Measurements from ENCODE around the gene RHEB.

RHEB gene

DNA sequence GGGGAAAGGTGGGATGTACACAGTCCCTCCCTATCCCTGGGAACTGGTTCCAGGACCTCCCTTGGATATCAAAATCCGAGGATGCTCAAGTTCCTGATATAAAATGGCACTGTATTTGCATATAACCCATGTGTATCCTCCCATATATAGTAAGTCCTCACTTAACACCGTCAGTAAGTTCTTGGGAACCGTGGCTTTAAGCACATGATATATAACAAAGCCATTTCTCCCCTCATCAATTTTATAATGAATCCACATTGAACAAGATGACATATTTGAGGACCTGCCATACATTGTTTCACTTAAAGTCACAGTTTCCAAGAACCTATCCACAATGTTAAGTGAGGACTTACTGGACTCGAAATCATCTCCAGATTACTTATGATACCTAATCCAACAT, 85.1 kb downstream of the RHEB start:
- no peak for DNase-seq (ENCODE audit: low read depth in 3 of 3, low spot score in 1 of 3)

DNA sequence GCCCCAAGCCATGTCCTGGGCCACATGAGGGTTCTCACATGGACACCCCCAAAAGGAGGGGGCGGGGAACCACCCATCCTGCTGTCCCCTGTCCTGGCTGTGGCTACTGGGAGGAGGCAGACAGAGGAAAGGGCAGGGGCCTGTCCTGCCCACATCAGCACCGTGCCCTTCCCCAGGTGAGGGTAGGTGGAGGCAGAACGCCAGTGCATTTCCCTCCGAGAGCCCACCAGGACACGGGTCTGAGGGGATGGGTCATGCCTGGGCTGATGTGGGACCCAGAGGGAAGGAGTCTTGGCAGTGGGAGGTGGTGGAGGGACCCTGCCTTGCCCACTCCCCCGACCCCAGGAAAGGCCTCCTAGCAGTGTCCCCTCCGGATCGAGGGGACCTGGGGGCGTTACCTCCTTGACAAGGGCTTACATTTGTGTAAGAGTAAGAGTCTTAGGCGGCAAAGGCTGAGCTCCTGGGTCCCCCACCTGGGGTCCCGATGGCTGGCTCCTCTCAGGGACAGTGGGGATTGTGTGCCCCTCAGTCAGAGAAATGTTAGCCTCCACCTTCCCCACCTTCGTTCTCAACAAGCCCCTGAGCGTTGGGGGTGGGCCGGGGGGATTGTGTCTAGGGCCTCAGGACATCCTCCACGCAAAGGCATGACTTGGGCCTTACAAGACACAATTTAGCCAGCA, 85.8 kb downstream of the RHEB start:
- no peak for DNase-seq (ENCODE audit: low read depth in 3 of 3, low spot score in 1 of 3)

DNA sequence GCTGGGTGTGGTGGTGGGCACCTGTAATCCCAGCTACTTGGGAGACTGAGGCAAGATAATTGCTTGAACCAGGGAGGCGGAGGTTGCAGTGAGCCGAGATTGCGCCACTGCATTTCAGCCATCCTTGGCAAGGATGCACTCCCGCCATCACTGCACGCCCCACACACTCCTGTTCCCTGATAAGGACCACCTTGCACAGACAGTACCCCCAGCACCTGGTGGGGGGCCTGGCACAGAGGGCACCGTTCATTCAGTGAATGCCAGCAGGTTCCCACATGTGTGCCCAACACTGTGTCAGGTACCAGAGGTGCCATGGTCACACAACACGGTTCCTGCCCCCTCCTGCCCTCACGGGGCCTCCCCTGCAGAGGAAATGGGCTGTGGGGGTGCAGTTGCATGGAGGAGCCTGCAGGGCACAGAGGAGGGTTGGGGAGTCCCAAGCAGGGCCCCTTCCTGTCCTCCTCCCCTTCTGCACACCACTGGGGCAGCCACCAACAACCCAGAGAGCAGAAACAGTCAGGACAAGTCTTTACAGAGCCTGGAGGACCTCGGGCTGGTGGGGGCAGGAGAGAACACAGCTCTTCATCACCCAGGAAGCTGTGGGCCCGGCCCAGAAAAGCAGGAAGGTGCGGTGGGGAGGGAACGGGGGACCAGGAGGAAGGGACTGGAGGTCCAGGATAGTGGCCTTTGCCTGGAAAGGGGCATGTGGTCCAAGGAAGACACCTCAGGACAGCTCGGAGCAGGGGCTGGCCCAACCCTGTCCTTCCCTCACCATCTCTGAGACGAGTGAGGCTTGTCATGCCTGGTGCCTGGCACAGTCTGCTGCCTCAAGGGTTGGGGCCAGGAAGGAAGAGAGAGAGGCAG, 86.8 kb downstream of the RHEB start:
- no peak for DNase-seq (ENCODE audit: low read depth in 3 of 3, low spot score in 1 of 3)

DNA sequence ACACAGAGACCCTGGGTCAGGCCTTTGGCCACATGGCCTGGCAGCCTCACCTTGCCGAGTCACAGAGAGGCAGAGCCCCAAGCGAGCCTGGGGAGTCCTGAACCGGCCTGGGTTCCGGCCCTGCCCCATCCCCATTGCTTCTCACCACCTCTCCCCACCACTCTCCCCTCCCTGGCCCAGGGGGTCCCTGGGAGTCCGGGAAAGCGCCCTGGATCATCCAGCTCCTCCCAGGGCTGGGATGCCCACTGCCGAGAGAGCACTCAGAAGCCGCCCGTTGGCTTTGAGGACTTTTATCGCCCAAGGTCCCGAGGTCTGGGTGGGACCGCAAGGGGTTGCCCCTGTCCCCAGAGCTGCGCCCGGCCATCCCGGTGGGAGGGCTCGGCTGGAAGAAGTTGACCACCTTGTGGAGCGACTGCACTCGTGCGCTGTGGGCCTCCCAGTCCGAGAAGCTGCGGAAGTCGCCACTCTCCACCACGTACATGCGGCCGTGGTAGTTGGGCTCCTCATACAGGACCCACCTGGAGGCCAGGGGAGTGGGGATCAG, 87.9 kb downstream of the RHEB start:
- no peak for DNase-seq (ENCODE audit: low read depth in 3 of 3, low spot score in 1 of 3)

DNA sequence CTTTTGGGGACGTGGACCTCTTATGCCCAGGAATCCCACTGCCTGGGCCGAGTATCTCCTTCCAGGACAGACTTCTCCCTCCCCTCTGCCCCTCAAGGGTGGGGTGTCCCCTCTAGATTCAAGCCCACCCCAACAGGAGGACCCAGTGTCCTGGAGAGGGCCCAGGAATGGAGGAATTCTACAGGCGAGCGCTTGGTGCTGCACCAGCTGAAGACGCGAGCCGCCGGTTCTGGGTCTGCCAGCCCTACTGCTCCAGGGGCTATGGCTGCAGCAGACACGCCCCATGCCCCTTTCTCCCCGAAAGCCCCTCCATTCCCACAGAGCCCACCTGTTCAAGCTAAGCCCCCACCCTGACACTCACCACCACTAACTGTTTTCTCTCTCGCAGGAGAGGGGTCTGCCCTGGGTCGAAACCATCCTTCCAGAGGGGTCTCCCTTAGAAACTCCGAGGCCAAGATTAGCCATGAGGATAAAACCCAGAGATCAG, 88.4 kb downstream of the RHEB start:
- no peak for DNase-seq (ENCODE audit: low read depth in 3 of 3, low spot score in 1 of 3)

DNA sequence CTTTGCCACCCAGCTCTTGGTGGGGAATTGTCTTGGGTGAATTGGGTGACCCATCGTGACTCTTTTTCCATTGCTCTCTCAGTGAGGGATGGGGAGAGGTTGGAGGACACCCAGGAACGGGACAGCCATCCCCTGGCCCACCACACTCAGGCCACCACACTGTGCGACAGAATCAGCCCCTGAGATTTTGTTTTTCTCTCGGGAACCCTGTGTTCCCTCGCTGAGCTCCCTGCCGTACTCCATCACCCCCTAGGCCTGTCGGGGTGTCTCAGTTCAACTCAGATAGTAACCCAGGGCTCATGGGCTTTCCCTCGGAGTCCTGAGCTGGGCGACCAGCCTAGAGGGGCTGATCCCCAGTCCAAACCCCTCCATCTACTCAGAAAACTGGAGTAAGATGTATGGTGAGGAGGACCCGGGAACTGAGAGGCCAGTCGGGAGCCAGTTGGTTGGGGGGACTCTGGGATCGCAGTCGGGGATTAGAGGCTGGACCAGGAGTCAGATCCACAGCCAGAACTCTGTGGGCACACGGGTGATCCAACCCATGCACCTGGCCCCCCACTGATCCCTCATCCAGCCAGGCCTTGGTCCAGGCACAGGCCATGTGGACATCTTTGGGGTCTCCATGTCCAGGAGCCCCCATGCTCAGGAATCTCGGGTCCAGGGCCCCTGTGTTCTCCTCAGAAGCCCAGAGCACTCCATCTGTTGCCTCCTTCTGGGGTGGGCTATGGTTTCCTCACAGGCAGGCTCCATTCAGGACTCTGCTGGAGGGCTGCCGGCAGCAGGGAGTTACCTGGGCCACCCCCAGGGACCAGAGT, 89.1 kb downstream of the RHEB start:
- no peak for DNase-seq (ENCODE audit: low read depth in 3 of 3, low spot score in 1 of 3)

DNA sequence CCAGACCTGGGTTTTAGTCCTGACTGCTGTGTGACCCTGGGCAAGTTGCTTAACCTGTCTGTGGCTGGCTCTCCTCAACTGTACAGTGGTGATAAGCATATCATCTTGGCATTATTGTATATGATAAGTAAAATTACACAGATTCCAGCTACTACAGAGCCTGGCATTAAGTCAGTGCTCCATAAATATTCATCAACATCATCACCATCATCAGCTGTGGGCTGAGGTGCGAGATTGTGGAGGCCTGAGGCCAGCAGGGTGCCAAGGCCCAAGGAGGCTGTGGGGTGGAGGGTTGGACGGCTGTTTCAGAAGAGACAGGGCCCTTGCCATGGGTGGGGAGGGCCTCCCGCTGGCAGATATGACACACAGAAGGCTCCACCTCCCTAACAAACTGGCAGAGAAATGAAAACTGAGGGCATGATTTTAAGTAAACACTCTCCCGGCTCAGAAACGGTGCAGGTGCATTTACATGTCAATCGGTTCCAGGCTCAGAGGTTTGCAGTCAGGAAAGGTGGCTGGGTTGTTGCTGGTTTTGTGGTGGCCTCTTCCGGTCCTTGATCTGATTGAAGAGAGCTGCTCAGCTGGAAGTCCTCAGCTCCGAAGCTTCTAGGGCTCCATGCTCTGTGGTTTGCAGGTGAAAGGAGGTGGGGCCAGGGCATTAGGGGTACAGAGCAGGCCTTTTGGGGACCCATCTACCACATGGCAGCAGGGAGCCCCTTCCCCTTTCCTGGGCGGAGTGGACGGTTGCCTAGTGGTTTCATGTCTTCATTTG, 89.9 kb downstream of the RHEB start:
- DNase-seq (ENCODE audit: low read depth in 3 of 3, low spot score in 1 of 3), result no peak

DNA sequence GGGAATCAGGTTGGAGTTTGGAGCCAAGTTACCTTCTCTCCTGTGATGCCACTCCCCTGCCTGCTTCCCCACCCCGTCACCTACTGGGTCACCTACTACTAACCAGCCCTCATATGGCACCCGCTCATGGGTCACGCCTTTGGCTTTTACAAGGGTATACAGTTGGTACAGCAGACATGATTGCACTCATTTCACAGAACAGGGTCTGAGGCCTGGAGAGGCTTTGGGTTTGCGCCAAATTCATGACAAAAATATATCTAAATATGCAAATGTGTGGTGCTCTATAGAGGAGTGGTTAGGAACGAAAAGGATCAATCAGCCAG, 90.5 kb downstream of the RHEB start:
- no peak for DNase-seq (ENCODE audit: low read depth in 3 of 3, low spot score in 1 of 3)

DNA sequence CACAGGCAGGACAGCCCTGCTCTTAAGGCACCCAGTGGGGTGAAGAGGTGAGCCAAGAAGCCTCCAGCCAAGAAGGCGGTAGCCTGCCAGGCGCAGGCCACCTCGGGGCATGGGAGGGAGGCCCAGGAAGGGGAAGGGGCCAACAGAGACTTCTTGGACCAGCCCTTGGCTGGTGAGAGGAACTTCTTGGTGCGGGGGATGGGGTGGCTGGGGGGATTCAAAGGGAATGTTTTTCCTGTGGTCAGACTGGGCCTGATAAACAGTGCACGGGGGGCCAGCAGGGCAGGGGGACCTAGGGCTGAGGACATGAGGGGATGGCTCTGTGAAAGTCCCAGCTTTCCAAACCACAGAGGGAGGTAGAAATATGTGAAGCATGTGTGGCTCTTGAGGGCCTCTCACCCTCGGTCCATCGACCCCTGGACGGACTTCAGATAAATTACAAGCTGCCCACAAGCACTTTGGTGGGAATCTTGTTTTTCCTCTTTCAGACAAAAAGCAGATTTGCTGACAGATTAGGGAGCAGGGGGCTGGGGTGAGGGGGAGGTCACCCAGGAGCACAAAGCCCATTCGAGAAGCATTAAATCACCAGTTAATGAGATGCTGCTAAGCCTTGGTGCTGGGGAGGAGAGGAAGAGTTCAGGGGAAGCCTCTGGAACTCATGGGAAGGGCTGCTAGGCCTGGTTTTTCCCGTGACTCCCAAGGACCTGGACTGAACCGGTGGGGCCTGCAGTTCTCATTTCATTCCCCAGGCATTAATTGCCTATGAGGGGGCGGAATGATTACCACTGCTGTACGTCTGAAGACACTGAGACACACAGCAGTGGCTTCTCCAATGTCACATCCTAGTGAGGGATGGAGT, 91.1 kb downstream of the RHEB start:
- DNase-seq (ENCODE audit: low read depth in 3 of 3, low spot score in 1 of 3), result no peak

DNA sequence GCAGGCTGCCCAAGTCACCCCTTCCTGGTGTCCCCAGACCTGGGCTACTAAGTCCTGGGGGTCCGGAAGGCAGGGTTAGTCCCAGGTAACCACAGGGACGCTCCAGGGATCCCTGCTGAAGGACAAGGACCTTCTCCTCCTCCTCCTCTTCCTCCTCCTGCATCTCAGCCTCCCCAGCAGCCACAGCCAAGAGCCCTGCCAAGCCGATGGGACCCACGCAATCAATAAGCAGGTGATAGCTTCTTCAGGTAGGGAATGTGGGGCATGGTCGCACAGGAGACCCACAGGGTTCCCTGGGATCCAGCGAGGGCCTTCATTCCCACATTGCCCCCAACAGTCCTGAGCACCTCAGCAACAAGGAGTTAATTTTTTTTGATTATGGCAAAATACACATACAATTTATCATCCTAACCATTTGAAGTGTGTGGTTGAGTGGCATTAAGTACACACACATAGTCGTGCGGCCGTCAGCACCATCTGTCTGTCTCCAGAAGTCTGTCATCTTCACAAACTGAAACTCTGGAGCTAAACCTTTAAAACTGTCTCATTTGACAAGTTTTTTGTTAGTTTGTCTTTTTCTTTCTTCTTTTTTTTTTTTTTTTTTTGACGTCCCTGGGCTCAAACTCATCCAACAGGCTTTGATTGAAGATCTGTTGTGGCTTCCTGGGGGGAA, 91.9 kb downstream of the RHEB start:
- no peak for DNase-seq (ENCODE audit: low read depth in 3 of 3, low spot score in 1 of 3)

DNA sequence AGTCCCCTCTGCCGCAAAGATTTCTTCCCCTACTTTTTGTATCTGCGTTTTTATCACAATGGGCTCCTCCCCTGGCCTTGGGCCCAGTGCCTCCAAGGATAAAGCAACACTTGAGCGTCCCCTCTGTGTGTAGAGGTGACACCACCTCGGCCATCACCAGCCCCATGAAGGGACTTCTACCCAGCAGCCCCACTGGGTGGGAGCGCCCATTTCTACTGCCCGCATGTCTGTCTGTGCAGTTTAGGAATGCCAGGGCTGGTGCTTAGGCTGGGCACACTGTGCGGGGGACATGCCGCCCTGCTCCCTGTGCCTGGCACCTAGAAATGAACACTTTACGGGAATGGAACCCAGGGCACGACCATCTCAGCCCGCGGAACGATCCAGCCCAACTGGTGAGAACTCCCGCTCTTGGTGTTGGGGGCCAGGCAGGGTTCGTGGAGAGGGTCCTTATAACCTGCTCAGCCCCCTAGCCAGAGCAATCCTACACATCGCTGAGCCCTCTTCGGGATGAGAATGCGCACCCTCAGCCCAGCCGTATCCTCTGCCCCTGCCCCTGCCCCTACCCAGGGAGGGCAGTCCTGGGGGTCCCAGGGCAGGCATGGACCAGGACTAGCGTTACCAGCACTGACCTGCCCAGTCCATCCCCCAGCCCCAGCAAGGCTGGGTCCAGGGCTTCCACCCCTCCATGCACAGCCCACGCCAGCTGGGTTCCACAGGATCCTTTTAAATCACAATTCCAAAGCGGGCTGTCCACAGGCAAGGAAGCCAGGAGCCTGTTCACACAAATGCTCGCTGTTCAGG, 92.6 kb downstream of the RHEB start:
- no peak for DNase-seq (ENCODE audit: low read depth in 3 of 3, low spot score in 1 of 3)

DNA sequence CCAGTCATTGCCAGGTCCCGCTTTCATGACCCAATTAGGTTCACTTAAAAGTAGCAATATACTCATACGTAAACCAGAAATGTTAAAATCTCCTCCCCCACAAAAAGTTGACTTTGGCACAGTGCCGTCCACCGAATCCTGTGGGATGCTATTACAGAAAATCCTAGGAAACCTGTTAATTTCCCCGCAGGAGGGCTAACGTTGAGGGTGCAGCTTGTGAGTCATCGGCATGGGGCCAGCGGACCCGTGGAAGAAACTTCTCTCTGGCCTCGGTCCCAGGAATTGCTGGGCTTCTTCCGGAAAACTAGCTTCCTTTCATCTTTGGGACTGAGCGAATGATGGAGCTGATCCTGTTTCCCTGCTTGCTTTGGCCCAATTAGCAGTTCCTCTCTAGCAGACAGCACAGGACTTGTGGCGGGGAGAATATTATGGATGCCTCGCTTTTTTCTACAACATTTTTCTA, 93.2 kb downstream of the RHEB start:
- DNase-seq (ENCODE audit: low read depth in 3 of 3, low spot score in 1 of 3), result no peak

DNA sequence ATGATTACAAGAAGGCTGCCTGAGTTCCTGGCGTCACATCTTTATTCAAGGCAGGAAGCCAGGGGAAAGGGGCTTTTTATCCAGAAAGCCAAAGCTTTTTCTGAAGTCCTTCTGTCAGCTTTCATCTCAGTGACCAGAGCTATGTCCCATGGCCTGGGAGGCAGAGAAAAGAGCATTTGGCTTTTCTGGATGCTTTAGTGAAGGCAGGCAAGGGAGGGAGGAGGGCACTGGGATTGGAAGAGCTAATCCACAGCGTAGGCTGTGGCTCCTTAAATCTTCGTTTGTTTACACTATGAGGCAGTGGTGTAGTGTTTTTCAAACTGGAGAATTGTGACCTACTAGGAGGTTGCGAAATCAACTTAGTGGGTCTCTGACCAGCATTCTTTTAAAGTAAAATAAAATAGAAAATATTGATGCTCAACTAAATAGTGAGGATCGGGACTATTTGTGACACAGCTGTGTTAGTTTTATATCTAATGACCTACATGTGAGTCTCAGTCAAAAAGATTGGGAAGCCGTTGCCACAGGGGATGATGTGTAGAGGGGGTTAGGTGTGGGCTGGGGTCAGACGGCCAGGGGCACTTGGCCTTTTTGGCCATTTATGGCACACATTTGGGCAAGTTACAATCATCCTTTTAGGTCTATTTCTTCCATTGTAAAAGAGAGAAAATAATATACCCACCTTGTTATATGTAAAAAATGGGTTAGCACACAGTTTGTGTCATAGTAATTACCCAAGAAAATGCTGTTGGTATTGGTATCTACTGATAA, 93.8 kb downstream of the RHEB start:
- DNase-seq (ENCODE audit: low read depth in 3 of 3, low spot score in 1 of 3), result no peak

DNA sequence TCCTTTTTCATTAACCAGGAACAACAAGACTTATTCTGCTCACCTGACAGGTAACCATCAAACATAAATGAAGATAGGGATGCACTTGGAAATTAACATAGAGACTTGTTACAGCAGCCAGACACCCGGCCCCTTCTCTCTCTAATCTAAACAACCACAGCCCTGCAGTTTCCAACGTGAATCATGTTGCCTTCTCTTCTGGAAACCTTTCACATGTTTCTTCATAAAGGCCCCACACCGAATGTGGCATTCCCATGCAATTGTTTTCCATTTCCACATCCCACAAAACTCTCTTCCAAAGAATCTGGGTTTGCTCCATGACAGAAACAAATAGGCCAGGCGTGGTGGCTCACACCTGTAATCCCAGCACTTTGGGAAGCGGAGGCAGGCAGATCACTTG, 94.9 kb downstream of the RHEB start:
- no peak for DNase-seq (ENCODE audit: low read depth in 3 of 3, low spot score in 1 of 3)

DNA sequence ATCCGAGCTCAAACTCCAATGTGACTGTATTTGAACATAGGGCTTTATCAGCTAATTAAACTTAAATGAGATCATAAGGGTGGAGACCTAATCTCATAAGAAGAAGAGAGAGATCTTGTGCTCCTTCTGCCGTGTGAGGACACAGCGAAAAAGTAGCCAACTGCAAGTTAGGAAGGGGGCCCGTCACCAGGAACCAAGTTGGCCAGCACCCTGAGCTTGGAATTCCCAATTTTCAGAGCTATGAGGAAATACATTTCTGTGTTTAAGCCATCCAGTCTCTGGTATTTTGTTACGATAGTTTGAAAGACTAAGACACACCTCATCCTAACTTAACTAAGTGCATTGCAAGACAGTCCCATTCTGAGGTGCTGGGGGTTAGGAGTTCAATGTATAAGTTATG, 95.8 kb downstream of the RHEB start:
- no peak for DNase-seq (ENCODE audit: low read depth in 3 of 3, low spot score in 1 of 3)

DNA sequence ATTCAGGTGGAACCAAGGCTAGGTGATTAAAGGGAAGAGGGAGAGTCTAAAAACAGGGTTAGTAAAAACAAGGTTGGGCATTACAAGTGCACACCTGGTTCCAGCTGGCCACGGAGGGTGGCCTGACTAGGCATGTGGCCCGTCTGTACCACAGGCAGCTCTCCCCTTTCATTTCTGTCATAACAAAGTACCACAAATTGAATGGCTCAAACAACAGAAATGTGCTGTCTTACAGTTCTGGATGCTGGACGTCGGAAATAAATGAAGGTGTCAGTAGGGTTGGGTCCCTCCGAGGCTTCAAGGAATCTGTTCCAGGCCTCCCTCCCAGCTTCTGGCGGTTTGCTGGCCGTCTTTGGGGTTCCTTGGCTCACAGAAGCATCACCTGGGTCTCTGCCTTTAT, 96.5 kb downstream of the RHEB start:
- no peak for DNase-seq (ENCODE audit: low read depth in 3 of 3, low spot score in 1 of 3)

DNA sequence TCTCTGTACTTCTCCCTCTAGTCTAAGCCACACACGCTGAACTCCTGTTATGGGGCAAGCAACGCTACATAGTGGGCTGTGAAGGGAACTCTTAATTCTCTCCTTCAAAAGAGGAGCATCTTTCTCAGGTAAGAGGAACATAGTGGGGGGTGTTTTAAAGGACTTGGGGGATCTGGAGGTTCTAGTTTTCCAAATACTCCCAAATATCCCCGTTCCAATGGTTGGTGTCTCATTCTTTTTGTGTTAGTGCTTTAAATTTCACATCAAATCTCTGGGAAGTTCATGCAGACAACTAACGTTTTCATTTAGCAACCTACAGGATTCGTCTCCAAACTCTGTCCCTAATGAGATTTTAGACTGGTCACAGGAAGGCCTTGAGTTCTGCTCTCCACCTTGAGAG, 97.5 kb downstream of the RHEB start:
- DNase-seq (ENCODE audit: low read depth in 3 of 3, low spot score in 1 of 3), result no peak

DNA sequence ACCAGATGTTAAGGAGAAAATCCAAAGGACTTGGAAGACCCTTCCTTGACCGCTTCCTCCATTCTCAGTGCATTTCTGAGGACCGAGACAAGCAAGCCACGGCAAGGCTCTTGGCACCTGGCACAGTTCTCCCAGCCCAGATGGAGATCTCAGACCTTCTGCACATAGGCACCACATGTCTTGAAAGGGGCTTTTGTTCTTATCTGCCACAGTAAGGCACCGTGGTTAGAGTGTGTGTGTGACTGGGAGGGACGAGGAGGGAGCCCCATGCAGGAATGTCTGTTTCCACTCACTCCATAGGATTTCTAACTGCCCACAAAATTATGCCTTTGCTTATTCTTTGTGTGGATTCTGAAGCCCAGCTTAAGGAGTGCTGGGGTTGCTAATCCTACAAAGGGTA, 99.6 kb downstream of the RHEB start:
- DNase-seq (ENCODE audit: low read depth in 3 of 3, low spot score in 1 of 3), result no peak
